ENCODE data around the gene PCAT7. TPM values are rescaled to one million over a fixed set of nuclear protein-coding genes. Genes with fewer than 3 reads are reported as not detected.
A peak's percentile ranks its signal among the peaks of the same experiment; 100 is the strongest.

PCAT7 gene
- total RNA-seq, 1 experiment from 2014 or later = 6.5 TPM

- POLR2A ChIA-PET = no interaction called here
- Mint-ChIP-seq H3K9me3 (peaks cover 5% of the 10 kb centered on the region), H3K27ac (no peak overlapping the region), H3K36me3 (no peaks in the 10 kb centered on the region), H3K4me1 (peaks cover 4% of the 10 kb centered on the region; the same call in 1 of the 2 replicates), H3K27me3 (ENCODE audit: low read depth) (peaks cover 6% of the 10 kb centered on the region), H3K4me3 (no peak overlapping the region)
- DNase-seq (ENCODE audit: low spot score) (no peak), ATAC-seq (peak; percentile 18; the same call in 1 of the 2 replicates)
- TF ChIP-seq ZSCAN18 (CRISPR knock-in tag; IDR thresholded peaks at IDR 0.05) (no peak), SMAD4 (CRISPR knock-in tag; IDR thresholded peaks at IDR 0.05) (no peak), NFATC4 (CRISPR knock-in tag; IDR thresholded peaks at IDR 0.05) (no peak)
- CTCF ChIA-PET = interaction anchor here (2.8 kb wide), 1 partner anchor 22 kb away, joined by 10 read pairs; the partner anchor contains the start of gene PCAT7
These were observed 21.2 kb downstream of the PCAT7 start for GRCh38 chr9:94576131-94576530.

DNA sequence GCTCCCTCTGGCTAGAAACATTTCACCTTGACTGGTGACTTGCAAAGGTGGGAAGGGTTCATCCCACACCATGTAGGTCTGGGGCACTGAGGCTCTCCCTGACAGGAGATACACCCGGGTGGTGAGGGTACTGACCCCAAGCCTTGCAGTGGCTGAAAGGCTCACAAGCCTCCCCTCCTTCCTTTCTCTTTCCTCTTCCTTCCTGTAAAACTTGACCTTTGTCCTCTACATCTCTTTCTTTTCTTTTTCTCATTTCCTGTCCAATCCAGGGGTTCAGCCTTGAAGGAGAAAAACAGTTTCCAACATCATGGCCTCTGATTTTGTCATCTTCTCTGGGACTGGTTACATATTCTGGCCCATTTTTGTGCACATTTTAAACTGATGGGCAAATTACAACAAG lies 22.2 kb downstream of the PCAT7 start:
- H3K36me3 Mint-ChIP-seq = no peaks in the 10 kb centered on the region
- no peak overlapping the region for H3K27ac Mint-ChIP-seq
- H3K9me3 Mint-ChIP-seq = peaks cover 5% of the 10 kb centered on the region
- ATAC-seq (no peak), DNase-seq (ENCODE audit: low spot score) (no peak)
- H3K27me3 Mint-ChIP-seq (ENCODE audit: low read depth) = peaks cover 5% of the 10 kb centered on the region
- H3K4me3 Mint-ChIP-seq = no peak overlapping the region
- CTCF ChIA-PET = interaction anchor here (2.8 kb wide), 1 partner anchor 22 kb away, joined by 10 read pairs; the partner anchor contains the start of gene PCAT7
- POLR2A ChIA-PET = no interaction called here
- TF ChIP-seq ATF2 (CRISPR knock-in tag; IDR thresholded peaks at IDR 0.05; ENCODE audit: borderline replicate concordance, low read depth) = no peak
- TF ChIP-seq KAT7 (CRISPR knock-in tag; IDR thresholded peaks at IDR 0.05; ENCODE audit: borderline replicate concordance) = no peak
- no peak for TF ChIP-seq IRF1 (CRISPR knock-in tag; IDR thresholded peaks at IDR 0.05)
- no peak for TF ChIP-seq CDX4 (CRISPR knock-in tag; IDR thresholded peaks at IDR 0.05; ENCODE audit: borderline replicate concordance)
- TF ChIP-seq ZNF423 (CRISPR knock-in tag; IDR thresholded peaks at IDR 0.05) = no peak
- no peak for TF ChIP-seq ZNF121 (CRISPR knock-in tag; IDR thresholded peaks at IDR 0.05)
- TF ChIP-seq, protein P1, sequence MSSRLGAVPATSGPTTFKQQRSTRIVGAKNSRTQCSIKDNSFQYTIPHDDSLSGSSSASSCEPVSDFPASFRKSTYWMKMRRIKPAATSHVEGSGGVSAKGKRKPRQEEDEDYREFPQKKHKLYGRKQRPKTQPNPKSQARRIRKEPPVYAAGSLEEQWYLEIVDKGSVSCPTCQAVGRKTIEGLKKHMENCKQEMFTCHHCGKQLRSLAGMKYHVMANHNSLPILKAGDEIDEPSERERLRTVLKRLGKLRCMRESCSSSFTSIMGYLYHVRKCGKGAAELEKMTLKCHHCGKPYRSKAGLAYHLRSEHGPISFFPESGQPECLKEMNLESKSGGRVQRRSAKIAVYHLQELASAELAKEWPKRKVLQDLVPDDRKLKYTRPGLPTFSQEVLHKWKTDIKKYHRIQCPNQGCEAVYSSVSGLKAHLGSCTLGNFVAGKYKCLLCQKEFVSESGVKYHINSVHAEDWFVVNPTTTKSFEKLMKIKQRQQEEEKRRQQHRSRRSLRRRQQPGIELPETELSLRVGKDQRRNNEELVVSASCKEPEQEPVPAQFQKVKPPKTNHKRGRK (CRISPR knock-in tag; IDR thresholded peaks at IDR 0.05; ENCODE audit: borderline replicate concordance) = no peak
- TF ChIP-seq RORB (CRISPR knock-in tag; IDR thresholded peaks at IDR 0.05) = no peak
- TF ChIP-seq ELF4 (CRISPR knock-in tag; IDR thresholded peaks at IDR 0.05; ENCODE audit: low read depth) = no peak
- no peak for TF ChIP-seq ARID4B (CRISPR knock-in tag; IDR thresholded peaks at IDR 0.05; ENCODE audit: borderline replicate concordance)
- no peak for TF ChIP-seq CREM (CRISPR knock-in tag; IDR thresholded peaks at IDR 0.05)
- TF ChIP-seq ETV6 (CRISPR knock-in tag; IDR thresholded peaks at IDR 0.05) = no peak
- H3K4me1 Mint-ChIP-seq = peaks cover 4% of the 10 kb centered on the region; the same call in 1 of the 2 replicates

Data from WTC11 (cell line).